ENCODE measurements around the gene C1QTNF3.

The C1QTNF3 gene

DNA sequence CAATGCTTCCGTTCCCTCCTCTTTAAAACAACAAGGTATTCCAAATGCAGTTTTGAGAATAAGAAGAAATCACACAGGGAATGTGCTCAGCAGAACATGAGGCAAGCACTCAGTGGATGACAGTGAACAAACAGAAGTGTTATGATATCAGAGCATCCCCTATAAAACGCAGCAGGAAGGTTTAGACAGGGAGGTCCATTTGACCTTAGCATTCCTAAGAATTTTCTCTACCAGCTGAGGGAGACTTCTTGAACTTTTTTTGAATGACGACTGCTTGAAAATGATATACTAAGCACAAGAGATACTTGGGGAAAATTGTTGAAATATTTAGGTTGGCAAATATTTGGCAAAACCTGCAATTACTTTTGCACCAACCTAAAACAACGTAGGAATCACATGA, 39.1 kb downstream of the C1QTNF3 start:
- Mint-ChIP-seq H3K9me3 (ENCODE audit: low read depth) (no peaks in the 10 kb centered on the region), H3K27me3 (no peaks in the 10 kb centered on the region), H3K4me3 (no peak overlapping the region), H3K4me1 (ENCODE audit: low read depth) (peaks cover 25% of the 10 kb centered on the region), H3K36me3 (peaks cover 9% of the 10 kb centered on the region), H3K27ac (no peak overlapping the region)

DNA sequence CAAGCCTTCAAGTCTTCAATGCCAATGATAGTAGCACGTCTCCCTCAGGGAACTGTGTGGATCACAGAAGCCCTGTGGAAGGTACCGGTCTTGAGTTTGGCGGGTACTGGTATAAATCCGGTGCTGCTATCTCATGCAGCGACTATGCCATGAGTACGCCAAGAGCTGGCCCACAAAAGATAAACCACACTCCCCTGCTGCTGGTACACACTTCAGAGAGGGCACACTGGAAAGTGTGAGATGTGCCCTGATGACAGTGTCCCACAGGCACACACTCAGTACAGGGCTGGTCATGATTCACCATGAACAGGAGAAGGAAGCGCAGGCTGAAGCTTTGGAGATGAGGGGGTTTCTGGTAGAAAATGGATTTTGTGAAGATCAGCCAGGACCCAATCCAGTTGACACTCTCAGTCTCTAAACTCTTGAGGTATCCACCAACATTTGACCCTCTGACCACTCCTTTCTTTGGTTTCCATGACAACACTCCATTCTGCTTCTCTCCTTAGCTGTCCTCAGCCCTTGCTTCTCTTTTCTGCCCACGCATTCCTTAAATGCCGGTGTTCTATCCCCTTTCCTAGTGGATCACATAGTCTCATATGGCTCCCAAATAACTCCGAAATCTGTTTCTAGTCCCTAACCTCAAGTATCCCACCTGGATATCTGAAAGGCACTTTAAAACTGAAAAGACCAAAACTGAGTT, 40.2 kb downstream of the C1QTNF3 start:
- H3K27me3 Mint-ChIP-seq = no peaks in the 10 kb centered on the region
- no peaks in the 10 kb centered on the region for H3K9me3 Mint-ChIP-seq (ENCODE audit: low read depth)
- no peak overlapping the region for H3K27ac Mint-ChIP-seq
- H3K4me3 Mint-ChIP-seq = no peak overlapping the region
- H3K4me1 Mint-ChIP-seq (ENCODE audit: low read depth) = peaks cover 18% of the 10 kb centered on the region
- H3K36me3 Mint-ChIP-seq = peaks cover 12% of the 10 kb centered on the region

DNA sequence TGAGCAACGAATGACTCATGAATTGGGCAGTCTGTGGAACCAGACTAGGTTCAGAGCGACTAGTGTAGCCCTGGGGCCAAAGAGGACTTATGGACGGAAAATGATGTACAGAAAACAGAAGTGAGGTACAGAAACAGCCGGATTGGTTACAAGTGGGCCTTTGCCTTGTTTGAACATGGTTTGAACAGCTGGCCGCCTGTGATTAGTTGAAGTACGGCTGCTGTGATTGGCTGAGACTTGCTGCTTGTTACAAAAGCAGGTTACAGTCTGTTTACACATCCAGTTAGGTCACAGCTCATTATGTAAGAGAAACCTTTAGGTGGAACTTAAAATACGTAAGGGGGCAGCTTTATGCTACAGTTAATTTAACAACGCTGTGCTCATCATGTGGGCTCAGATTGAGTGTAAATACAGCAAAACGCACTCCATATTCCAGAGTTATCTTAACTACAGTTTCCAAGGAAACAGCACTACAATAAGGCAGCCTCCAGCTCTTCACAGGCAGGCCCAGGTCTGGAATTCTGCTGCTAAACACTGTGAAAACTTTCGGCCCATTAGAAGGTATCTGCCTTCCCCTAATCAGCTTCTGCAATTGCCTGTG, 41.7 kb downstream of the C1QTNF3 start:
- no peaks in the 10 kb centered on the region for H3K9me3 Mint-ChIP-seq (ENCODE audit: low read depth)
- no peak overlapping the region for H3K27ac Mint-ChIP-seq
- no peaks in the 10 kb centered on the region for H3K27me3 Mint-ChIP-seq
- peaks cover 15% of the 10 kb centered on the region for H3K36me3 Mint-ChIP-seq
- peaks cover 14% of the 10 kb centered on the region for H3K4me1 Mint-ChIP-seq (ENCODE audit: low read depth)
- no peak overlapping the region for H3K4me3 Mint-ChIP-seq

DNA sequence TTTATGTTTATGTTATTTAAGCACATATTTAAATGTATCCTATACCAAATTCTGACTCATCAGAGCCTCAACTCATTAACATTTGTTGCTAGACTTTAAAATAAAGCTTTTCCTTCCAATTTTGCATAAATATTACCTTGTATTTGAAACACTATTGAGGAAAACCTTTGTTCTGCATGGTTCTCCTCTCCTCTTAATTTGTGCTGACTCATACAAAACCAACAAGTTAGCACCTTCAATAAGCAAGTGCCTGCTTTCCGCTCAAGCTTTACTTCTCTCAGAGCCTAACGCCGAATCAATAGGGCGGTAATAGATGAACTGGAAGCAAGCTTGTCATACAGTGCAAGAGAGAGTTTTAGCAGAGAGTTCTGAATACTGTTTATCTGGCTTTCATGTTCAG, 43.0 kb downstream of the C1QTNF3 start:
- no peak overlapping the region for H3K4me3 Mint-ChIP-seq
- peaks cover 6% of the 10 kb centered on the region for H3K4me1 Mint-ChIP-seq (ENCODE audit: low read depth)
- H3K27ac Mint-ChIP-seq = no peak overlapping the region
- no peaks in the 10 kb centered on the region for H3K27me3 Mint-ChIP-seq
- H3K9me3 Mint-ChIP-seq (ENCODE audit: low read depth) = no peaks in the 10 kb centered on the region
- H3K36me3 Mint-ChIP-seq = peaks cover 20% of the 10 kb centered on the region

DNA sequence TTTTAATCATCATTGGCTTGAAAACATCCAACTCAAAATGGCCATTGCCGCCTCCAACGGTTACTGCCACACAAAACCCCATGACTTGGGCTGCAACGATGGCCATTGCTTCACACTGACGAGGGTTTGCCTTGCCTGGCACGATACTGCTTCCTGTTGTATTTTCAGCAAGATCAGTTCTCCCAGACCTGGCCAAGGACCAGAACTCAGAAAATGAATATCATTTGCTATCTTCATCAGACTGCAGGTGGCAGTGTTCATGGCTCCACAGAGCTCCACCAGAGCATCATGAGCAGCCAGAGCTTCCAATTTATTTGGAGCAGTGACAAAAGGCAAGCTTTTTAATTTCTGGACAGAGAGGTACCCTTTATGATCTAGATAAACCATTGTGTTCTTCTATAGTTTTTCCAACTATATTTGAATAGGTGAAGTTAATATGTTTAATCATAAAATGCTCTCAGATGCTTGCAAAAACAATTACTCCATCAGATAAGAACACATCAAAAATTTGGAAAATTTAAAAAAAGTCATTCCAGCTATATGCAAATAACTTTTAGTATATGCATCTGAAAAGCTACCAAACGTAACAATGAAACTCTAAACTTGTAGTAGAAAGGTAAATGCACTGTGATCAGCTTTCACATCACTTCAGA, 45.6 kb downstream of the C1QTNF3 start:
- Mint-ChIP-seq H3K27me3 (no peaks in the 10 kb centered on the region), H3K4me1 (ENCODE audit: low read depth) (peaks cover 4% of the 10 kb centered on the region), H3K9me3 (ENCODE audit: low read depth) (no peaks in the 10 kb centered on the region), H3K4me3 (no peak overlapping the region), H3K27ac (no peak overlapping the region), H3K36me3 (peaks cover 13% of the 10 kb centered on the region)

DNA sequence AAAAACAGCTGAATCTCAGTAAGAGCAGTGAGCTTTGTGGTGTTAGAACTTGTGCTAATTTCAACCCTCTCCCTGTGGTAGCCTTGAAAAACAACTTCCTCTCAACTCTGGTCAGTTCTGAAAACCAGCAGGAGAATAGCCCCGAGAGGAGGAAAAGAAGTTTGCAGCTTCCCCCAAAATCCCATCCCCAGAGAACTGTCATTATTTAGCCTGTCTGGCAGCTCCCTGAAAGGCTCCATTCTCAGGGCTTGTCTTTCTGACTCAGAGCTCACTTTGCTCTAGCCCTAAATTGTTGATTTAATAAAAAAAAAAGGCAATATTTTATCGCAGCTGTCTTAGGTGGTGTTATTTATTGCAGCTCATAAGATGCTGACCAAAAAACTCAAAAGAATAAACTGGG, 47.1 kb downstream of the C1QTNF3 start:
- Mint-ChIP-seq H3K27ac (no peak overlapping the region), H3K36me3 (peaks cover 13% of the 10 kb centered on the region), H3K4me3 (no peak overlapping the region), H3K27me3 (no peaks in the 10 kb centered on the region), H3K9me3 (ENCODE audit: low read depth) (no peaks in the 10 kb centered on the region), H3K4me1 (ENCODE audit: low read depth) (peaks cover 4% of the 10 kb centered on the region)

DNA sequence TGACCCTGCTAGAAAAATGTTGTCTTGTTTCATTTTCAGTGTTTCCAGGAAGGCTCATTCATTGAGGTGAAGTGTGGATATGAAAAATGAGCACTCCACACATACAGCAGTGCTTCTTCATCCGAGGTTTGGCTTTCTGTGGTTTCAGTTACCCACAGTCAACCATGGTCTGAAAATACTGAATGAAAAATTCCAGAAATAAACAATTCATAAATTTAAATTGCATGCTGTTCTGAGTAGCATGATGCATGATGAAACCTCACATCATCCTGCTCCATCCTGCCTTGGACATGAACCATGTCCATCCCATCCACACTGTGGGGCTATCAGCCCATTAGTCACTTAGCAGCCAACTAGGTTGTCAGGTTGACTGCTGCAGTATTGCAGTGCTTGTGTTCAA, 48.2 kb downstream of the C1QTNF3 start:
- Mint-ChIP-seq H3K36me3 (peaks cover 13% of the 10 kb centered on the region), H3K4me1 (ENCODE audit: low read depth) (peaks cover 4% of the 10 kb centered on the region), H3K27ac (no peak overlapping the region), H3K27me3 (no peaks in the 10 kb centered on the region), H3K4me3 (no peak overlapping the region), H3K9me3 (ENCODE audit: low read depth) (no peaks in the 10 kb centered on the region)

DNA sequence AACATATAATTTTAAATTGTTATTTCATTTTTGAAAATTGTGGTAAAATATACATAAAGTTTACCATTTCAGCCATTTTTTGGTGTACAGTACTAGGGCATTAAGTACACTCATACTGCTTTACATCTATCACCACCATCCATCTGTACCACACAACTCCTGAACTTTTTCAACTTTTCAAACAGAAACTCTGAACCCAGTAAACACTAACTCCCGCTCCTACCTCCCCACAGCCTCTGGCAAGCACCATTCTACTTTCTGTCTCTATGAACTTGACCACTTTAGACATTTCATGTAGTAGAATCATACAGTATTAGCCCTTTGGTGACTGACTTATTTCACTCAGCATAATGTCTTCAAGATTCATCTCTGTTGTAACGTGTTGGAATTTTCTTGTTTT, 50.1 kb downstream of the C1QTNF3 start:
- Mint-ChIP-seq H3K4me3 (no peak overlapping the region), H3K9me3 (ENCODE audit: low read depth) (no peaks in the 10 kb centered on the region), H3K27ac (no peak overlapping the region), H3K4me1 (ENCODE audit: low read depth) (peaks cover 4% of the 10 kb centered on the region), H3K36me3 (peaks cover 20% of the 10 kb centered on the region), H3K27me3 (no peaks in the 10 kb centered on the region)

DNA sequence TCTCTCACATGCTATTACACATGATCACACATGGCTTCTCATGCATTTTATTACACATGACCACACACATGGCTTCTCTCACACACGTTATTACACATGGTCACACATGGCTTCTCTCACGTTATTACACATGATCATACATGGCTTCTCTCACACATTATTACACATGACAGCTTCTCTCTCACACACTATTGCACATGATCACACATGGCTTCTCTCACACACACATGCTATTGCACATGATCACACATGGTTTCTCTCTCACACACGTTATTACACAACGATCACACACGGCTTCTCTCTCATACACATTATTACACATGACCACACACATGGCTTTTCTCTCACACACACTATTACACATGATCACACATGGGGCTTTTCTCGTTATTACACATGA, 57.6 kb downstream of the C1QTNF3 start:
- Mint-ChIP-seq H3K4me3 (no peak overlapping the region), H3K36me3 (peaks cover 14% of the 10 kb centered on the region), H3K27ac (no peak overlapping the region), H3K4me1 (ENCODE audit: low read depth) (no peaks in the 10 kb centered on the region), H3K27me3 (no peaks in the 10 kb centered on the region), H3K9me3 (ENCODE audit: low read depth) (no peaks in the 10 kb centered on the region)

DNA sequence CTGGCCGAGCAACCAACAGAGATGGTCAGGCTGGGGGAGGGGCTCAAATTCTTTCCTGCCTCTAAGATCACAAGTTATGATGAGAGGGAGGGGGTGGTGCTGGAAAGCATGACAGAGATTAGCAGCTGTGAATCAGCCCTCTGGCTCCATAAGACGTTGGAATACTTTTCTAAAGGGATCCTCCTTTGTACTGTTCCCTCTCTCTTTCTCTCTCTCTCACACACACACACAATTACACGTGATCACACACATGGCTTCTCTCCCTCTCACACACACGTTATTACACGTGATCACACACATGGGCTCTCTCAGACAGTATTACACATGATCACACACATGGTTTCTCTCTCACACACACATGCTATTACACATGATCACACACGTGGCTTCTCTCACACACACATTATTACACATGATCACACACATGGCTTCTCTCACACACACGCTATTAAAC, 58.3 kb downstream of the C1QTNF3 start, which contains the start of gene SLC45A2:
TSS of gene SLC45A2 (minus strand) at position 23 of the 454 bp plus-strand sequence. CDS start 110 bp downstream, outside the sequence.
- H3K9me3 Mint-ChIP-seq (ENCODE audit: low read depth) = no peaks in the 10 kb centered on the region
- no peak within 1 kb of the TSS for H3K4me3 Mint-ChIP-seq
- no peaks in the 10 kb centered on the region for H3K4me1 Mint-ChIP-seq (ENCODE audit: low read depth)
- H3K36me3 Mint-ChIP-seq = peaks cover 14% of the 10 kb centered on the region
- H3K27me3 Mint-ChIP-seq = no peaks in the 10 kb centered on the region
- H3K27ac Mint-ChIP-seq = no peak within 1 kb of the TSS

DNA sequence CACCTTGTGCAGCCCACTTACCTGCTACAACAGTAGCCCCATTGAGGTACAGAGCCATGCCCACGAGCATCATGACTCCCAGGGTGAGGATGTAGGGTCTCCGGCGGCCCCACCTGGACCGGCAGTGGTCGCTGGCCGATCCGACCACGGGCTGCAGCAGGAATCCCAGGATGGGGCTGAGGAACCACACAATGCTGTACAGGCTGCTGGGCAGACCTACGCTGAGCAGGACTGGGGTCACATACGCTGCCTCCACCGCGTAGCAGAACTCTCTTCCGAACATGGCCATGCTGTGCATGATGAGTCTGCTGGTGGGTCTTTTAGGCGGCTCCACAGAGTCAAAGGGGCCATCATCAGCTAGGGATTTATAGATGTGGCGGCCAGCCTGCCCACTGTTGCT, 58.8 kb downstream of the C1QTNF3 start:
- no peaks in the 10 kb centered on the region for H3K4me1 Mint-ChIP-seq (ENCODE audit: low read depth)
- H3K9me3 Mint-ChIP-seq (ENCODE audit: low read depth) = no peaks in the 10 kb centered on the region
- H3K27ac Mint-ChIP-seq = no peak overlapping the region
- no peak overlapping the region for H3K4me3 Mint-ChIP-seq
- H3K36me3 Mint-ChIP-seq = peaks cover 14% of the 10 kb centered on the region
- no peaks in the 10 kb centered on the region for H3K27me3 Mint-ChIP-seq

DNA sequence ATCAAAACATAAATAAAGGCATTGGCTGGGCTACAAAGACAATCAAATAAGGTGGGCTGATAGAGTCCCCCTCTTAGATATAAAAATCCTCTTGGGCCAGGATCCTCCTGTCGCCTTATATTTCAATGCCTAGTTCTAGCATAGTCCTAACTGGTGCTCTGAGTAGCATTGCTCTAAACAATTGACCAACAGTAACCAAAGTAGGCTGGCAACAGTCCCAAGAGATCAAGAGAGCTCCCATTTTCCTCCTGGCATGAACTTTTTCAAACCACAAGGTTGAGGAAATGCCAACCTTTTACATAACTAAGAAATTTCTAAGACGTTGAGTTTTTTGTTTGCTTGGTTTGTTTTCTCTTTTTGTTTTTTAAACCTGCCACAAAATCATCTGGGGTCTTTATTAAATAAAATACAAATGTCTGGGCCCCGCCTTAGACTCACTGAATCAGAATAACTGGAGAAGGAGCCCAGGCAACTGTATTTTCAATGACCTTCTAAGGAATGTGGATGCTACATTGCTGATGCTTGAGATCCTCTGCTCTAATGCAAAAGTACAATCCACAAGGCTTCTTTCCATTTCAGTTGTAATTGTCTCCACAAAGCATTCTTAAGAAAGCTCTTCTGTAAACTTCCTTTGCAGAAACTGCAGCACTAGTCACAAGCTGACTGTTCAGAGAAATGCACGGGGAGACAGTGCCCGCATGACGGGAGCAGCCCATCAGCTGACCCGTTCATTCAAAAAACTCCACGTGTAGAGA, 61.4 kb downstream of the C1QTNF3 start:
- Mint-ChIP-seq H3K27ac (no peak overlapping the region), H3K4me3 (no peak overlapping the region), H3K27me3 (no peaks in the 10 kb centered on the region), H3K4me1 (ENCODE audit: low read depth) (no peaks in the 10 kb centered on the region), H3K36me3 (no peaks in the 10 kb centered on the region), H3K9me3 (ENCODE audit: low read depth) (no peaks in the 10 kb centered on the region)

DNA sequence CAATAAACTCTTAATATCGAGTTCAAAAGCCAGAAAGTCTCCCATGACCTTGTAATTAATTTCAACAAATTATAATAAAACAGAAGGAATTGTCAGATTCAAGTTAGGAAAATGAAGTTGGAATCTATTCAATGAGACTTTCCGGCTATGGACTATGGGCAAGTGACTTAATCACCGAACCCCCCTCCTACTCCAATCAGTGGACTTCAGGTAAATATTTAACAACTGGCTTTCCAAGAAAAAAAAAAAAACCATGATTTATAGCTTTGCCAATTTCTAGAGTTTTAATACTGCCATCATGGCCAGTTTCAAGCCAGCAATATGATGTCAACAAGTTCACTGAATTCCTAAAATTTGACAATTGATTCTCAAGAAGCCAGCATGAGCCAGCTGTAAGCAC, 63.0 kb downstream of the C1QTNF3 start:
- H3K4me1 Mint-ChIP-seq (ENCODE audit: low read depth) = no peaks in the 10 kb centered on the region
- no peaks in the 10 kb centered on the region for H3K27me3 Mint-ChIP-seq
- no peak overlapping the region for H3K4me3 Mint-ChIP-seq
- H3K27ac Mint-ChIP-seq = no peak overlapping the region
- H3K9me3 Mint-ChIP-seq (ENCODE audit: low read depth) = no peaks in the 10 kb centered on the region
- H3K36me3 Mint-ChIP-seq = no peaks in the 10 kb centered on the region

DNA sequence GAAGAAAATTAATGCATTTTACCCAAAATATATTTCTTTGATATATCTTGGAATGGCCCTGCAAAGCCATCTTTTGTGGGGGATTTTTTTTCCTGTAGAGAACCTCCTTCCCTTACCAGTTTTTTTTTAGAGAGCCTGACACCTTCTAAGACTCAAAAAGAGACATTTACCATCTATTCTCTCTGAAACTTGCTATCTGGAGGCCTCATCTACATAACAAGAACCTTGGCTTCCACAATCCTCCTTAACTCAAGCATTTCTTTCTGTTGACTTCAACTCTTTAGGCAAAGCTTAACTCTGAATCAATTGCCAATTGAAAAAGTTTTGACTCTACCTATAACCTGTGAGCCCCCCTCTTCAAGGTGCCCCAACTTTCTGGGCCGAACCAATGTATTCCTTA, 64.7 kb downstream of the C1QTNF3 start:
- Mint-ChIP-seq H3K4me3 (no peak overlapping the region), H3K27ac (no peak overlapping the region), H3K4me1 (ENCODE audit: low read depth) (peaks cover 4% of the 10 kb centered on the region), H3K9me3 (ENCODE audit: low read depth) (no peaks in the 10 kb centered on the region), H3K36me3 (no peaks in the 10 kb centered on the region), H3K27me3 (no peaks in the 10 kb centered on the region)

DNA sequence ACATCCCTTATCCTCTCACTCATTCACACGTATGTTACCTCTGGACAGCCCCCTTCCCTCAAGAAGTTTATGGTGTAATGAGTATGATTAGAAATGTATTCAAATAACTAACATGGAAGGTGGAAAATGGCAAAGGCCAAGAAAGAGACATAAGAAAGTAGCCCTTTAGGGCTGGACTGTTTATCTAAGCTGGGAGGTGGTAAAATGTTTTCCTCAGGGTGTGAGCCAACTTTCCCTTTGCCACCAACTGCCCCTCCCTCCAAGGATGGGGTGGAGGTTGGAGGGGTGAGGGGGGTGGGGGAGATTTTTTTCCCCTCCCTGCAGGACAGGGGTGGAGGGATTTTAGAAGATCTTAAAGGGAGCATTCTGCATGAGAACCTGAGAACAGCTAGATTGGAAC, 66.7 kb downstream of the C1QTNF3 start:
- no peaks in the 10 kb centered on the region for H3K9me3 Mint-ChIP-seq (ENCODE audit: low read depth)
- H3K27me3 Mint-ChIP-seq = no peaks in the 10 kb centered on the region
- H3K4me3 Mint-ChIP-seq = no peak overlapping the region
- H3K36me3 Mint-ChIP-seq = no peaks in the 10 kb centered on the region
- H3K27ac Mint-ChIP-seq = no peak overlapping the region
- H3K4me1 Mint-ChIP-seq (ENCODE audit: low read depth) = peaks cover 9% of the 10 kb centered on the region

Measured in activated naive CD8-positive, alpha-beta T cell (primary cell).